ENCODE data around the gene PPCDC. TPM values are rescaled to one million over a fixed set of nuclear protein-coding genes. Genes with fewer than 3 reads are reported as not detected.

PPCDC gene
- total and polyA plus RNA-seq, 4 donors = 7.4 to 9.3 (median 8.4) TPM

DNA sequence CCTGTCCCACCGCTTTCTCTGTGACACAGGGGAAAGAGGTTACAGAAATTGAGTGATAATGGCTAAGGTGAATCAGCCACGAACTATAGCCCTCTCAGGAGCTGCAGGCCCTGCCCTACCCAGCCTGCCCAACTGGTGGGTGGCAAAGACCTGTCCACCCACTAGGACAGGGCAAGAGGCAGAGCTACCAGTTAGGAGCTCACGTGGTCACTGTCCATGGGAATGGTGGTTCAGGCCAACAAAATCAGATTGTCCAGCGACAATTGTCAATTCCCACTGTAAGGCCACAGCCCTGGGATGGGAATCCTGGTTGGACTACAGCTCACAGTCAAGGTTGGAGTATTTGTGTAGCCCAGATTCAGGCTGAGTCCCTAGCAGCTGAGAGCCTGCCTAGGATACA is 75.0 kb downstream of the PPCDC start:
- Histone ChIP-seq H3K36me3 (ENCODE audit: control insufficient read depth in 4 of 4, insufficient read depth in 3 of 4, low read depth in 1 of 4, low read length in 3 of 4) (no peaks in the 10 kb centered on the region), H3K9me3 (ENCODE audit: control insufficient read depth in 4 of 4, low read length in 3 of 4) (no peaks in the 10 kb centered on the region), H3K4me3 (ENCODE audit: low read depth in 1 of 3, low read length in 3 of 3) (no peak overlapping the region), H3K4me1 (ENCODE audit: control insufficient read depth in 4 of 4, insufficient read depth in 4 of 4, low read length in 3 of 4) (no peaks in the 10 kb centered on the region), H3K27ac (ENCODE audit: low read depth in 1 of 2, low read length in 2 of 2) (no peak overlapping the region), H3K27me3 (ENCODE audit: control insufficient read depth in 4 of 4, insufficient read depth in 4 of 4, low read length in 3 of 4) (no peaks in the 10 kb centered on the region), H3K9ac (ENCODE audit: low read depth in 1 of 2, low read length in 2 of 2) (no peak overlapping the region)
- WGBS = 93% methylated on average over 4 of the region's 4 CpGs
- TF ChIP-seq HNF4A (conservative IDR thresholded peaks at IDR 0.05) (no peak), SP1 (IDR thresholded peaks at IDR 0.05) (no peak), FOXA2 (IDR thresholded peaks at IDR 0.05) (no peak), YY1 (IDR thresholded peaks at IDR 0.05) (no peak), HNF4G (IDR thresholded peaks at IDR 0.05) (no peak), RAD21 (IDR thresholded peaks at IDR 0.05) (no peak), FOXA1 (IDR thresholded peaks at IDR 0.05) (no peak), JUND (IDR thresholded peaks at IDR 0.05) (no peak), EGR1 (IDR thresholded peaks at IDR 0.05; ENCODE audit: low read depth in 2 of 2) (no peak), ZBTB33 (IDR thresholded peaks at IDR 0.05) (no peak), TAF1 (conservative IDR thresholded peaks at IDR 0.05) (no peak), RXRA (IDR thresholded peaks at IDR 0.05) (no peak), NR2F2 (IDR thresholded peaks at IDR 0.05) (no peak), CTCF (IDR thresholded peaks at IDR 0.05; ENCODE audit: low read depth, low read length, missing input control) (no peak)
- TF ChIP-seq, protein P1, sequence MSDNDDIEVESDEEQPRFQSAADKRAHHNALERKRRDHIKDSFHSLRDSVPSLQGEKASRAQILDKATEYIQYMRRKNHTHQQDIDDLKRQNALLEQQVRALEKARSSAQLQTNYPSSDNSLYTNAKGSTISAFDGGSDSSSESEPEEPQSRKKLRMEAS (IDR thresholded peaks at IDR 0.05) = no peak
- TF ChIP-seq, protein P2, sequence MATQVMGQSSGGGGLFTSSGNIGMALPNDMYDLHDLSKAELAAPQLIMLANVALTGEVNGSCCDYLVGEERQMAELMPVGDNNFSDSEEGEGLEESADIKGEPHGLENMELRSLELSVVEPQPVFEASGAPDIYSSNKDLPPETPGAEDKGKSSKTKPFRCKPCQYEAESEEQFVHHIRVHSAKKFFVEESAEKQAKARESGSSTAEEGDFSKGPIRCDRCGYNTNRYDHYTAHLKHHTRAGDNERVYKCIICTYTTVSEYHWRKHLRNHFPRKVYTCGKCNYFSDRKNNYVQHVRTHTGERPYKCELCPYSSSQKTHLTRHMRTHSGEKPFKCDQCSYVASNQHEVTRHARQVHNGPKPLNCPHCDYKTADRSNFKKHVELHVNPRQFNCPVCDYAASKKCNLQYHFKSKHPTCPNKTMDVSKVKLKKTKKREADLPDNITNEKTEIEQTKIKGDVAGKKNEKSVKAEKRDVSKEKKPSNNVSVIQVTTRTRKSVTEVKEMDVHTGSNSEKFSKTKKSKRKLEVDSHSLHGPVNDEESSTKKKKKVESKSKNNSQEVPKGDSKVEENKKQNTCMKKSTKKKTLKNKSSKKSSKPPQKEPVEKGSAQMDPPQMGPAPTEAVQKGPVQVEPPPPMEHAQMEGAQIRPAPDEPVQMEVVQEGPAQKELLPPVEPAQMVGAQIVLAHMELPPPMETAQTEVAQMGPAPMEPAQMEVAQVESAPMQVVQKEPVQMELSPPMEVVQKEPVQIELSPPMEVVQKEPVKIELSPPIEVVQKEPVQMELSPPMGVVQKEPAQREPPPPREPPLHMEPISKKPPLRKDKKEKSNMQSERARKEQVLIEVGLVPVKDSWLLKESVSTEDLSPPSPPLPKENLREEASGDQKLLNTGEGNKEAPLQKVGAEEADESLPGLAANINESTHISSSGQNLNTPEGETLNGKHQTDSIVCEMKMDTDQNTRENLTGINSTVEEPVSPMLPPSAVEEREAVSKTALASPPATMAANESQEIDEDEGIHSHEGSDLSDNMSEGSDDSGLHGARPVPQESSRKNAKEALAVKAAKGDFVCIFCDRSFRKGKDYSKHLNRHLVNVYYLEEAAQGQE (IDR thresholded peaks at IDR 0.05) = no peak
- TF ChIP-seq, protein P3, sequence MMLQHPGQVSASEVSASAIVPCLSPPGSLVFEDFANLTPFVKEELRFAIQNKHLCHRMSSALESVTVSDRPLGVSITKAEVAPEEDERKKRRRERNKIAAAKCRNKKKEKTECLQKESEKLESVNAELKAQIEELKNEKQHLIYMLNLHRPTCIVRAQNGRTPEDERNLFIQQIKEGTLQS (IDR thresholded peaks at IDR 0.05) = no peak
- no peak for DNase-seq (ENCODE audit: low spot score)

Small RNA genes within 50 kb of the gene (small RNA-seq; reads per million reads assigned to genes)
- not detected for gene AC015720.1
- gene RF00019 = not detected

Other genes starting within 250 kb of the PPCDC start
- 10 to 100 TPM; 19.0 to 41.7 TPM for gene CSK, start 241.5 kb upstream of the PPCDC start, total RNA-seq
- gene CSK, start 241.5 kb upstream of the PPCDC start, polyA plus RNA-seq = 10 to 100 TPM in 1 of 2 donors, 1 to 10 TPM in 1; 6.9 to 29.3 TPM
- gene LMAN1L, start 210.8 kb upstream of the PPCDC start, total RNA-seq = under 1 TPM in 1 of 2 donors, not detected in 1; 0.08 TPM
- not detected for gene LMAN1L, start 210.8 kb upstream of the PPCDC start, polyA plus RNA-seq
- not detected for gene CPLX3, start 197.0 kb upstream of the PPCDC start, total RNA-seq
- gene CPLX3, start 197.0 kb upstream of the PPCDC start, polyA plus RNA-seq = not detected
- 10 to 100 TPM; 15.4 to 35.5 TPM for gene ULK3, start 180.4 kb upstream of the PPCDC start, total RNA-seq
- gene ULK3, start 180.4 kb upstream of the PPCDC start, polyA plus RNA-seq = 10 to 100 TPM; 13.1 to 27.5 TPM
- gene SCAMP2, start 150.2 kb upstream of the PPCDC start, total RNA-seq = 10 to 100 TPM; 21.7 to 23.3 TPM
- gene SCAMP2, start 150.2 kb upstream of the PPCDC start, polyA plus RNA-seq = 10 to 100 TPM; 34.8 to 42.5 TPM
- 10 to 100 TPM; 16.1 to 37.7 TPM for gene MPI, start 133.5 kb upstream of the PPCDC start, total RNA-seq
- gene MPI, start 133.5 kb upstream of the PPCDC start, polyA plus RNA-seq = 10 to 100 TPM; 26.1 to 38.4 TPM
- gene FAM219B, start 116.7 kb upstream of the PPCDC start, total RNA-seq = 10 to 100 TPM; 15.3 to 15.6 TPM
- gene FAM219B, start 116.7 kb upstream of the PPCDC start, polyA plus RNA-seq = 1 to 10 TPM; 7.5 to 9.0 TPM
- gene COX5A, start 85.5 kb upstream of the PPCDC start, total RNA-seq = 10 to 100 TPM; 47.9 to 60.0 TPM
- gene COX5A, start 85.5 kb upstream of the PPCDC start, polyA plus RNA-seq = 100 to 1,000 TPM; 320 to 374 TPM
- gene RPP25, start 66.8 kb upstream of the PPCDC start, total RNA-seq = 1 to 10 TPM; 2.3 TPM
- gene RPP25, start 66.8 kb upstream of the PPCDC start, polyA plus RNA-seq = 1 to 10 TPM; 2.2 to 3.3 TPM
- 1 to 10 TPM in 1 of 2 donors, under 1 TPM in 1; 0.50 to 5.8 TPM for gene SCAMP5, start 28.0 kb upstream of the PPCDC start, total RNA-seq
- 1 to 10 TPM; 5.6 to 7.5 TPM for gene SCAMP5, start 28.0 kb upstream of the PPCDC start, polyA plus RNA-seq
- 1 to 10 TPM; 2.3 to 4.0 TPM for gene C15orf39, start 178.3 kb downstream of the PPCDC start, total RNA-seq
- gene C15orf39, start 178.3 kb downstream of the PPCDC start, polyA plus RNA-seq = 1 to 10 TPM; 1.2 to 3.7 TPM
- gene GOLGA6C, start 234.7 kb downstream of the PPCDC start, total RNA-seq = under 1 TPM in 1 of 2 donors, not detected in 1; 0.08 TPM
- not detected for gene GOLGA6C, start 234.7 kb downstream of the PPCDC start, polyA plus RNA-seq